Transverse colon (tissue), 3 donors: Measurements from ENCODE around the gene FAXDC2.

Experiments used
- EP300 ChIP-seq: sonication (generic); formaldehyde crosslinking; IDR thresholded peaks from one replicate; pipeline ENCODE4 v1.6.1; 2017; ENCODE audit warnings: antibody characterized with exemption, low read depth
- TF ChIP-seq, protein P1 (sequence below), 5 experiments: fragments of 200-600 bp in 3 of 5; fragments of 450-650 bp in 2 of 5; sonication (generic) in 3 of 5; IDR thresholded peaks; 1 replicate in 2 of 5; 2 replicates in 3 of 5; pipeline ENCODE4 v1.5.1; 2016 to 2017; ENCODE audit warnings: antibody characterized with exemption in 5 of 5, inconsistent platforms in 3 of 5, mild to moderate bottlenecking in 2 of 5, moderate library complexity in 1 of 5

GRCh38 chr5:154896562-154897165, 46.3 kb upstream of the FAXDC2 start:
- TF ChIP-seq, protein P1, sequence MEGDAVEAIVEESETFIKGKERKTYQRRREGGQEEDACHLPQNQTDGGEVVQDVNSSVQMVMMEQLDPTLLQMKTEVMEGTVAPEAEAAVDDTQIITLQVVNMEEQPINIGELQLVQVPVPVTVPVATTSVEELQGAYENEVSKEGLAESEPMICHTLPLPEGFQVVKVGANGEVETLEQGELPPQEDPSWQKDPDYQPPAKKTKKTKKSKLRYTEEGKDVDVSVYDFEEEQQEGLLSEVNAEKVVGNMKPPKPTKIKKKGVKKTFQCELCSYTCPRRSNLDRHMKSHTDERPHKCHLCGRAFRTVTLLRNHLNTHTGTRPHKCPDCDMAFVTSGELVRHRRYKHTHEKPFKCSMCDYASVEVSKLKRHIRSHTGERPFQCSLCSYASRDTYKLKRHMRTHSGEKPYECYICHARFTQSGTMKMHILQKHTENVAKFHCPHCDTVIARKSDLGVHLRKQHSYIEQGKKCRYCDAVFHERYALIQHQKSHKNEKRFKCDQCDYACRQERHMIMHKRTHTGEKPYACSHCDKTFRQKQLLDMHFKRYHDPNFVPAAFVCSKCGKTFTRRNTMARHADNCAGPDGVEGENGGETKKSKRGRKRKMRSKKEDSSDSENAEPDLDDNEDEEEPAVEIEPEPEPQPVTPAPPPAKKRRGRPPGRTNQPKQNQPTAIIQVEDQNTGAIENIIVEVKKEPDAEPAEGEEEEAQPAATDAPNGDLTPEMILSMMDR (IDR thresholded peaks at IDR 0.05): no peak
- TF ChIP-seq EP300: no peak
